ENCODE measurements around the gene CYP2W1.
"Not testable (repeated sequence)": the region's sequence is repeated elsewhere in the genome, so short reads cannot be mapped to it uniquely, and the experiment has no call there.

The CYP2W1 gene, protein sequence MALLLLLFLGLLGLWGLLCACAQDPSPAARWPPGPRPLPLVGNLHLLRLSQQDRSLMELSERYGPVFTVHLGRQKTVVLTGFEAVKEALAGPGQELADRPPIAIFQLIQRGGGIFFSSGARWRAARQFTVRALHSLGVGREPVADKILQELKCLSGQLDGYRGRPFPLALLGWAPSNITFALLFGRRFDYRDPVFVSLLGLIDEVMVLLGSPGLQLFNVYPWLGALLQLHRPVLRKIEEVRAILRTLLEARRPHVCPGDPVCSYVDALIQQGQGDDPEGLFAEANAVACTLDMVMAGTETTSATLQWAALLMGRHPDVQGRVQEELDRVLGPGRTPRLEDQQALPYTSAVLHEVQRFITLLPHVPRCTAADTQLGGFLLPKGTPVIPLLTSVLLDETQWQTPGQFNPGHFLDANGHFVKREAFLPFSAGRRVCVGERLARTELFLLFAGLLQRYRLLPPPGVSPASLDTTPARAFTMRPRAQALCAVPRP

DNA sequence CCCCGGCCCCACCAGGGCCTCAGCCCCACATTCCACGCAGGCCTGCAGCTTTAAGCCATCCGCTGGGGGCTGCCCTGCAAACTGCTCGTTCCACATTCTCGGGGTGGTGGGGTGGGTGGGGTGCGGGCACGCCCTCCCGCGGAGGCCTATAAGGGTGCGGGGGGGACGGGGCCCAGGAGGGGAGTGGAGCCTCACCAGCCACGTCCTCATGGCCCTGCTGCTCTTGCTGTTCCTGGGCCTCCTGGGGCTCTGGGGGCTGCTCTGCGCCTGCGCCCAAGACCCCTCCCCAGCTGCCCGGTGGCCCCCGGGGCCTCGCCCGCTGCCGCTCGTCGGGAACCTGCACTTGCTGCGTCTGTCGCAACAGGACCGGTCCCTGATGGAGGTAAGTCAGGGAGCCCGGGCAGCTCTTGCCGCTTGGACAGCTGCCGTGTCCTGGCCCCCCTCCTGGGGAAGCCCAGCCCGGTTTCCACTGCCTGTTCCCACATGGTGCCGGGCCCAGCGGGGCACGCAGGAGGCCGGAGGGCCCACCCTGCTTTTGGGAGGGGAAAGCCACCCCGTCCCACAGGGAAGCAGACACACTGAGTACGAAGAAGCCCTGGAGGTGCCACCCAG, at the start of gene CYP2W1:
CYP2W1 (plus strand) TSS at position 178 of the 612 bp plus-strand sequence; CDS start at position 209, 31 bp downstream.
- Mint-ChIP-seq H3K27me3 (peaks cover 30% of the 10 kb centered on the region), H3K27ac (no peak within 1 kb of the TSS), H3K9me3 (no peaks in the 10 kb centered on the region), H3K4me1 (peaks cover 14% of the 10 kb centered on the region), H3K4me3 (no peak within 1 kb of the TSS)
- ATAC-seq: peak; percentile 16
- DNase-seq: no peak

DNA sequence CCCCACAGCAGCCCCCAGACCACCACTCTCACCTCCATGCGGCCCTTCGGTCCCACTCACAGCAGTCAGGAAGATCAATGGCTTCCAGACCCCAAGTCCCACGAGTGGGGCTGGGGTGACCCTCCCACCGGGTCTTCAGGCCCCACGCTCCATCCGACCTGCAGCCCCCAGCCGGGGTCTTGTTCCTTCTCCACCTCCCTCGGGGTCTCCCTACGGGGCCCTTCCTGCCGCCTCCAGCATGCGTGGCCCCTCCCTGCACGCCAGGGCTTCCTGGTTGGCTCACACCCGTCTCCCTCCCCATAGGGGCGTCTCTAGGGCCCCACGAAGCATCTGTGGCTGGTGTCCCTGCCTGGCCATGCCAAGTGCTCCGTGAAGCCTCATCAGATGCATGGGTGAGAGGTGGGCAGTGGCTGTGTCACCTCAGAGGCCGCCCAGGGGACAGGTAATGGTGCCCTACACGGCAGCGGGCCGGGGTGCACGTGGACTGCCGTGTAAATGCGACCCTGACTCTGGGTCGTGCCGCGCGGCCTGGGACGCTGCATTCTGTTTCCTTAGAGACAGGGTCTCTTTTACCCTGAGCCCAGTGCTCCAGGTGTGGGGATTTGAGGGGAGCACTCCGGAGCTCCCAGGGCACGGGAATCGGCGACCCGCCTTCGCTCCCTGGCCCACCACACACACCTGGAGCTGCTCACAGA, 48.4 kb upstream of the CYP2W1 start:
- H3K27ac Mint-ChIP-seq: peak overlapping the region in 1 of 2 donors; percentile 10
- DNase-seq (no peak), ATAC-seq (no peak)
- no peaks in the 10 kb centered on the region for H3K27me3 Mint-ChIP-seq
- H3K4me1 Mint-ChIP-seq: peaks cover 59% of the 10 kb centered on the region
- H3K9me3 Mint-ChIP-seq: peaks cover 0 to 7% of the 10 kb centered on the region in 2 donors
- H3K4me3 Mint-ChIP-seq: no peak overlapping the region

DNA sequence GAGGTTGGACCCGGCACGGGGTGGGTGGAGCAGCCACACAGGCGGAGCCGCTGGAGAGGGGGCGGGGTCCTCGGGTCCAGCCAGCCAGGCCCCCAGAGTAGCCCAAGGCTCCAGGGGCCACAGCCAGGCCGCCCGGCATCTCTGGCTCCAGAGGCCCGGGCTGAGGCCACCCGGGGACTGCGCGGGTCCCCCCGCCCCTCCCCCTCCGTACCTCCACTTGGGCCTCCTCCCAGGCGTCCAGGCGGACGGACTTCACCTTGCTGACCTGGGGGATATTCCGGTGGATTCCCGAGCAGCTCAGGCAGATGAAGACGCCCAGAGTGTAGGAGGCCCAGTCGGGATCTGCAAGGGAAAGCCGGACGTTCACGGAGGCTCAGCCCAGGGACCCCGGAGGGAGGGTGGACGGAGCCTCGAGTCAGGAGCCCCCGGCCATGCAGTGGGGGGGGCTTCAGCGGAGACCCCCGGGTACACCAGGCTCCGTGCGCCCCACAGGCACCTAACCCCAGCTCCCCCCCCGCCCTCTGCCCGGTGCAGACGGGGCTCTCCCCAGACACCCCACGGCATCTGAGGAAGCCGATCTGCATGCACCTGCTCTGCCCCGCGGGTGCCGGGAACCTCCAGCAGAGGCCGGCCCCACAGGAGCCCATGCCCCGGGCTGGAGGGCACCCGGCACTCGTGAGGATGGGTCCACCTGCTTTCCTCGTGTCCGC, 47.7 kb upstream of the CYP2W1 start:
- Mint-ChIP-seq H3K27ac (no peak overlapping the region), H3K27me3 (no peaks in the 10 kb centered on the region), H3K4me3 (no peak overlapping the region), H3K4me1 (peaks cover 59% of the 10 kb centered on the region), H3K9me3 (peaks cover 0 to 9% of the 10 kb centered on the region in 2 donors)
- ATAC-seq: no peak
- DNase-seq: no peak

DNA sequence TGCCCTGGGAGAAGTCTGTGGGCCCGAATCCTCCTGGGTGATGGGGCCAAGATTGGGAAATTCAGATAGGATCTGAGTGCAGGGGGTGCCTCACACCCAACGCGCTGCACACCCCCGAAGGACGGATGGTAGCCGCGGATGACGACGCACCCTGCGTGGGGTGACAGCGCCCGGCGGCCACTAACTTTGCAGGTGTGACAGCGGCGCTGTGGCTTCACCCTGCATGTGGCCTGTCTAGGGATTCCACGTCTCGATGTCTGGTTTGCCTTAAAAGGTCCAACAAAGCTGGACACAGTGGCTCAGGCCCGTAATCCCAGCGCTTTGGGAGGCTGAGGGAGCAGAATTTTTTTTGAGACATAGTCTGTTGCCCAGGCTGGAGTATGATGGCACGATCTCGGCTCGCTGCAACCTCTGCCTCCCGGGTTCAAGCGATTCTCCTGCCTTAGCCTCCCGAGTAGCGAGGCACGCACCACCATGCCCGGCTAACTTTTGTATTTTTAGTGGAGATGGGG, 47.1 kb upstream of the CYP2W1 start:
- H3K4me1 Mint-ChIP-seq: peaks cover 59% of the 10 kb centered on the region
- ATAC-seq: no peak
- no peak overlapping the region for H3K27ac Mint-ChIP-seq
- no peaks in the 10 kb centered on the region for H3K27me3 Mint-ChIP-seq
- H3K9me3 Mint-ChIP-seq: peaks cover 0 to 13% of the 10 kb centered on the region in 2 donors
- peak overlapping the region in 1 of 2 donors; percentile 58 for H3K4me3 Mint-ChIP-seq
- DNase-seq: no peak

DNA sequence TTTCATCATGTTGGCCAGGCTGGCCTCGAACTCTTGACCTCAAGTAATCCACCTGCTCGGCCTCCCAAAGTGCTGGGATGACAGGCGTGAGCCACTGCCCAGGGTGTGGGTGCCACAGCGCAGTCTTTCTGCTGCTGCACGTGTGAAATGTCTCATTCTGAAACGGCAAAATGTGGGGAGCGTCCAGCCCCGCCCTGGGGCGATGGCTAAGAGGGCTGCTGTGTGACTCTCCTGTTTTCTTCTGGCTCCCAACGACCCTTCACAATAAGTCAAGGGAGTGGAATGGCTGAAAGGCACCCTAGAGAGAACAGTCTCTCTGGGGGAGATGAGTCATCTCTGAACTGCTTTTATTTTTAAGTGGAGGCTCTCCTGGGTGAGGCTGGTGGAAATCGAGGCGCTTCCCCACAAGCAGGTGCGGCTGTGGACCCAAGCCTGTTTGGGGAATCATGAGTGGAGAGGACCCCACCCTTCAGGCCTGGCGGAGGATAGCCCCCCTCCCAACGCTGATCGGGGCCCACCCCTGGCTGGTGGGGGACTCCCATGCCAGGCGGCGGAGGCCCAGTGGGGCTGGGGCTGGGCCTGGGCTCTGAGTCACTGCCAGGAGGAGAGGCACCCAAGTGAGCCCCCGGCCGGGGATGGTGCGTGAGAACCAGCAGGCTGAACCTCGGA, 46.5 kb upstream of the CYP2W1 start:
- Mint-ChIP-seq H3K27me3 (no peaks in the 10 kb centered on the region), H3K27ac (peak overlapping the region in 1 of 2 donors; percentile 56), H3K4me1 (peaks cover 59% of the 10 kb centered on the region), H3K9me3 (peaks cover under 1 to 19% of the 10 kb centered on the region in 2 donors), H3K4me3 (peak overlapping the region; percentile 58 to 70)
- DNase-seq: peak; percentile 61 to 71
- ATAC-seq: peak; percentile 84

DNA sequence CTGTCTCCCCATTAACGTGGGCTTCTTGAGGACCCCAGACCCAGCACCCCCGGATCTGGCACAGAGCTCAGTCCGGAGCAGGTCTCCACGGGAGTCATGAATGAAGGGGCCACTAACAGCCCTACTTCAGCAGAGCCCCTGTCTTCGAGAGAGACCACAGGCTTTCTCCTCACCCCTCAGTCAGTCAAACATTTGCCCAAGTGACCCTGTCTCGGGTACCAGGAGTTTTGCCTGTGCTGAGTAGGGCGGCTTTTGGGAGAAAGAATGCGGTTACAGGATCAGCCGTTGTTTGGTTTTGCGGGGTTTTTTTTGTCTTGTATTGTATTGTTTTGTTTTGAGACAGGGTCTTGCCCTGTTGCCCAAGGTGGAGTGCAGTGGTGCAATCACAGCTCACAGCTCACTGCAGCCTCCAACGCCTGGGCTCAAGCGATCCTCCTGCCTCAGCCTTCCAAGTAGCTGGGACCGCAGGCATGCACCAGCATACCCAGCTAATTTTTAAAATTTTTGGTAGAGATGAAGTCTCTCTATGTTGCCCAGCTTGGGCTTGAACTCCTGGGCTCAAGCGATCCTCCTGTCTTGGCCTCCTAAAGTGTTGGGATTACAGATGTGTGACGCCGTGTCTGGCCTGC, 45.0 kb upstream of the CYP2W1 start:
- Mint-ChIP-seq H3K9me3 (peaks cover 7 to 27% of the 10 kb centered on the region in 2 donors), H3K4me1 (peaks cover 57% of the 10 kb centered on the region), H3K27me3 (no peaks in the 10 kb centered on the region), H3K4me3 (peak overlapping the region in 1 of 2 donors; percentile 54), H3K27ac (peak overlapping the region in 1 of 2 donors; percentile 65)
- no peak for ATAC-seq
- no peak for DNase-seq

DNA sequence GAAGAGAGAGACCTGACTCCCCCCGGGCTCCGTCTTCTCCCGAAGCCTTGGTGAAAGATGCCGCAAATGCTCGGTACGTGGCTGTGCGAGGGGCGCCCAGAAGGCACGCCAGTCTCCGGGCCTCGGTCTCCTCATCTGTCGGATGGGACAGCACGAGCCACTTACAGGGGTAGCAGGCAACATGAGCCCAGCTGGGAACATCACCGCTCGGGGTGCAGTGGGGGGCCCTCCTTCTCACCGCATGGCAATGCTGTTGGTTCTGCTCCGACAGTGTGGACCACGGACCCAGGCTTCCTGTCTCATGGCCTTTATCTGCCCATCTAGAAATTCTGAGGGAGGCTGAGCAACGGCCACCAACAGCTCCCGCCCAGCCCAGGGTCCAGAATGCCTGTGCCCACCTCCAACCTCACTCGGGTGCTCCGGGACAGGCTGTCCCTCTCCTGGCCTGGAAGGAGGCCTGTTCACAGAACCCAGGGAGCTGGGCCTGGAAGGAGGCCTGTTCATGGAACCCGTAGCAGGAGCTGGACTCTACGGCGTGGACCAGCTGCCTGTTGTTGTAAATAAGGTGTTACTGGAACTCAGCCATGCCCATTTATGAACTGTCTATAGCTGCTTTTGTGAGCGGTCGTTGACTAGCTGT, 44.3 kb upstream of the CYP2W1 start:
- Mint-ChIP-seq H3K27ac (no peak overlapping the region), H3K4me1 (peaks cover 57% of the 10 kb centered on the region), H3K4me3 (peak overlapping the region in 1 of 2 donors; percentile 46), H3K27me3 (no peaks in the 10 kb centered on the region), H3K9me3 (peaks cover 7 to 27% of the 10 kb centered on the region in 2 donors)
- DNase-seq (no peak), ATAC-seq (no peak)

DNA sequence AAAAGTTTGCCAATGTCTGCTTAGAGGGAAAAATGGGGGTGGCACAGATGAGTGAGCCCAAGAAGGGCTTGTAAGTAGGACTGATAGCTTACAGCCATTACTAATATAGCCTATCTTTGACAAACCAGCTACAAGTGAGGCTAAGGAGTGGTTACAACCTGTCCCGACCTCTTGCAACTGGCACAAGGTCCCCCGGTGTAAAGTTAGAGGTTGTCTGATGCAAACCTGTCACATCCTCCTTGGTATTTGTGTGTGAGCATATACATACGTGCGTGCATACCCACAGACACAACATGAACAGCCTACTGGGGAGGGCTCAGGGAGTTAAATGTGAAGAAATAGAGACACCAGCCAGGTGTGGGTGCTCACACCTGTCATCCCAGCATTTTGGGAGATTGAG, 43.1 kb upstream of the CYP2W1 start:
- ATAC-seq (no peak), DNase-seq (no peak)
- H3K27ac Mint-ChIP-seq: peak overlapping the region in 1 of 2 donors; percentile 99
- H3K27me3 Mint-ChIP-seq: no peaks in the 10 kb centered on the region
- peaks cover 60% of the 10 kb centered on the region for H3K4me1 Mint-ChIP-seq
- no peak overlapping the region for H3K4me3 Mint-ChIP-seq
- H3K9me3 Mint-ChIP-seq: peaks cover 7 to 27% of the 10 kb centered on the region in 2 donors

DNA sequence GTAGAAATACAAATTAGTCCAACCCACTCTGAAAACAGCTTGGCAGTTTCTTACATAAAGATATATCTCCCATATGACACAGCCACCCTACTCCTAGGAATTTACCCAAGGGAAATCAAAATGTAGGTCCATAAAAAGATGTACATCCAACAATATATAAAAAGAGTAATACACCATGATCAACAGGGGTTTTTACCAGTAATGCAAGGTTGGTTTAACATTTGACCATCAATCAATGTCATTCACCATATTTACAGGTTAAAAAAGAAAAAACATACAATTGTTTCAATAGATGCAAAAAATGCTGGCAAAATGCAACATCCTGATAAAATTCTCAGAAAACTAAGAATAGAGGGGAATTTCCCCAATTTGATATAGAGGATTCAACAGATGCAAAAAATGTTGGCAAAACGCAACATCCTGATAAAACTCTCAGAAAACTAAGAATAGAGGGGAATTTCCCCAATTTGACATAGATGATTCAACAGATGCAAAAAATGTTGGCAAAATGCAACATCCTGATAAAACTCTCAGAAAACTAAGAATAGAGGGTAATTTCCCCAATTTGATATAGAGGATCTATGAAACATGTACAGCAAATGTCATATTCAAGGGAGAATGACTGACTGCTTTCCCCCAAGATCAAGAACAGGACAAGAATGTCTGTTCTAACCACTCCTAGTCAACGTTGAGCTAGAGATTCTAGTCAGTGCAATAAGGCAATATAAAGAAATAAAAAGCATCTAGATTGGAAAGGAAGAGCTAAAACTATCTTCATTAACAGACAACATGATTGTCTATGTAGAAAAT, 42.2 kb upstream of the CYP2W1 start:
- peak; percentile 34 for ATAC-seq
- peaks cover 60% of the 10 kb centered on the region for H3K4me1 Mint-ChIP-seq
- H3K27me3 Mint-ChIP-seq: no peaks in the 10 kb centered on the region
- peaks cover 7 to 27% of the 10 kb centered on the region in 2 donors for H3K9me3 Mint-ChIP-seq
- peak overlapping the region; percentile 60 to 99 for H3K27ac Mint-ChIP-seq
- no peak for DNase-seq
- H3K4me3 Mint-ChIP-seq: peak overlapping the region in 1 of 2 donors; percentile 73

DNA sequence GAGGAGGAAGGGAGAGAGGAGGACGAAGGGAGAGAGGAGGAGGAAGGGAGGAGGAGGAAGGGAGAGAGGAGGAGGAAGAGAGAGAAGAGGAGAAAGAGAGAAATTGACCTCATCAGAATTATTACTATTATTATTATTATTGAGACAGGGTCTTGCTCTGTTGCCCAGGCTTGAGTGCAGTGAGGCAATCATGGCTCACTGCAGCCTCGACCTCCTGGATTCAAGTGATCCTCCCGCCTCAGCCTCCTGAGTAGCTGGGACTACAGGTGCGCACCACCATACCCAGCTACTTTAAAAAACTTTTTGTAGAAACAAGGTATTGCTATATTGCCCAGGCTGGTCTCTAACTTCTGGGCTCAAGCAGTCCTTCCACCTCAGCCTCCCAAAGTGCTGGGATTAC, 39.2 kb upstream of the CYP2W1 start:
- H3K4me3 Mint-ChIP-seq, H3K27ac Mint-ChIP-seq, DNase-seq, ATAC-seq, H3K27me3 Mint-ChIP-seq: not testable (repeated sequence)
- H3K9me3 Mint-ChIP-seq: peaks cover 7 to 27% of the 10 kb centered on the region in 2 donors
- H3K4me1 Mint-ChIP-seq: peaks cover 47% of the 10 kb centered on the region

DNA sequence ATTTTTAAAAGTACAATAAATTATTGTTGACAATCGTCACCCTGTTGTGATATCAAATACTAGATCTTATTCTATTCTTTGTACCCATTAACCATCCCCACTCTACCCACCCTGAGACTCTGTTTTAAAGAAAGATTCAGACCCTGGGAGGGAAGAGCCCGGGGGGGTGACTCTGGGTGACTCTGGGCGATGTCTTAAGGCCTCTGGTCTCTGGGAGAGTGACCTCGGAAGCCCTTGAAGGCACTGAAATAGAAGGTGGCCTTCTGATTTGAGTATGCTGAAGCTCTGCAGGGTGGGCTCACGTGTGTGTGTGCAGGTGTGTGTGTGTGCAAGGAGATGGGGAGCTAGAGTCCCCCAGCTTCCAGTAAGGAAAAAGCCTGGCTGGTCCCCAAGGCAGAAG, 38.2 kb upstream of the CYP2W1 start:
- peak overlapping the region in 1 of 2 donors; percentile 16 for H3K27ac Mint-ChIP-seq
- ATAC-seq (no peak), DNase-seq (no peak)
- H3K9me3 Mint-ChIP-seq: peaks cover 7 to 25% of the 10 kb centered on the region in 2 donors
- peaks cover 52% of the 10 kb centered on the region for H3K4me1 Mint-ChIP-seq
- no peaks in the 10 kb centered on the region for H3K27me3 Mint-ChIP-seq
- no peak overlapping the region for H3K4me3 Mint-ChIP-seq

DNA sequence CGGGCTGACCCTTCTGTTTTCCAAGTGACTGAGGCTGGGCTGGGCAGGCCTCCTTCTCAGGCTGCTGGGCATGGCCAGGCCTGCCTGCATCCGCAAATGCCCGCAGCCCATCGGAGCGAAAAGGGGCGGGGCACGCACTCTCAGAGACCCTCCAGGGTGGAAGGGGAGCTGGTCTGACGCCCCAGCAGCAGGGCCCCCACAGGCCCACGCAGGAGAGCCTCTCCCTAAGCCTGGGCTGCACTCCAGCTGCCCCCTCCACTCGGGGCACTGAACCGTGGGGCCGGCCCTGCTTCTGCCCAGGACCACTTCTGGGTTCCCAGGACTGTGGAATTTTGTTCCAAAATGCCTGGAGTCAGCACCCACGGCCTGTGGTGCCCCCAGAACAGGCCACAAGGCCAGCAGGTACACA, 37.8 kb upstream of the CYP2W1 start:
- Mint-ChIP-seq H3K27me3 (no peaks in the 10 kb centered on the region), H3K4me1 (peaks cover 52% of the 10 kb centered on the region), H3K4me3 (no peak overlapping the region), H3K9me3 (peaks cover 7 to 21% of the 10 kb centered on the region in 2 donors), H3K27ac (no peak overlapping the region)
- ATAC-seq (no peak), DNase-seq (no peak)
